ENCODE data around the gene EIPR1.

The EIPR1 gene

DNA sequence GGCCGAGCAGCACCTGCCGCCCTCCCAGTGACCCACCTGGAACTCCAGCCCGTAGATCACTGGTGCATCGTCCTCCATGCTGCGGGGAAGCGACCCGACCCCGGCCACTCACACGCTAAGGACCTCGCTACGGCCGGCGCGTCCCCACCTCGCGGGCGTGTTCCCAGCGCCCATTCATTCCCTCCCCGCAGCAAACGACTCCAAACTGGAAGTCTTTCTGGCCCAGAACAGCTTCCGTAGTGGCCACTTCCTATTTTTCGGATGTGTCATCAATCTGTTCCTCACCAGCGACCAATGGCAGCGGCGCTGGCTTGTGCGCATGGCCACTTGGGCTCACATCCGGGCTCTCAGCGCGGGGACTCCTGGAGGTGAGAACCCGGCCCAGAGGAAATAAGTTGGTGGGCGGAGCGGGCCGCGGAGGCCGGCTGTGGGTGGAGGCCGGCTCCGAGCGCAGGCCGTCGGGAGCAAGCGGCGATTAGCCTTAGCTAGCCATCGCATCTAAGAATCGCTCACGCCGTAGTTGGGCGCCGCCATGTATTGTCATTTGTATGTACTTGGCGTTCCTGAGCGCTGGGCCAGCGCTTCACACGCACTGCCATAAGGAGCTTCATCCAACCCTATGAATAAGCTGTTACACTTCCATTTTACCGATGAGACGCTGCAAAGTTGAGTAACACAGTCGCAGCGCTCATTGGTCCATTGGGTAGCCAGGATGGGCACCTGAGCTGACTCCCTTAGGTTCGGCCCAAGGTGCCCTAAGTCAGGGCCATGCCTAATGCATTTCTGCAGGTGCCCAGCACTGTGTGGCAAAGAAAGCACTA is at the start of gene EIPR1:
TSS of gene EIPR1 (minus strand) at position 207 of the 821 bp plus-strand sequence. CDS start at position 78, 129 bp downstream.
- peak; percentile 98 for DNase-seq

DNA sequence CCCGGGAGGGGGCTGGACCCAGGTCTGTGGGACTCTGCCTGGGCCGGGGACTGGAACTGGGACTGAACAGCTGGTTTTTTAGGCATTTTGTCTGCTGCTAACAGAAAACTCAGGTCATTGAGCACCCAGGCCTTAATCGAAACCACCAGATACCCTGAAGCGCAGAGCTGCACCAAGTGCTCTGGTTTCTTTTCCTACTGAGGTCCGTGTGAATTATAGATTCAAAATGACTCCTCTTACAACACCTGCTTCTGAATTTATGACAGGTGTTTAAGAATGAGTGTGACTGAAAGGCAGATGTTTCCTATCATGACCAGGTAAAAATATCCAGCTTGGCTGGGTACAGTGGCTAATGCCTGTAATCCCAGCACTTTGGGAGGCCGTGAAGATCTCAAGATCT is 49.7 kb upstream of the EIPR1 start:
- no peak for DNase-seq

- no peak for DNase-seq
Observed at GRCh38 chr2:3426615-3427014, 49.0 kb upstream of the EIPR1 start.

DNA sequence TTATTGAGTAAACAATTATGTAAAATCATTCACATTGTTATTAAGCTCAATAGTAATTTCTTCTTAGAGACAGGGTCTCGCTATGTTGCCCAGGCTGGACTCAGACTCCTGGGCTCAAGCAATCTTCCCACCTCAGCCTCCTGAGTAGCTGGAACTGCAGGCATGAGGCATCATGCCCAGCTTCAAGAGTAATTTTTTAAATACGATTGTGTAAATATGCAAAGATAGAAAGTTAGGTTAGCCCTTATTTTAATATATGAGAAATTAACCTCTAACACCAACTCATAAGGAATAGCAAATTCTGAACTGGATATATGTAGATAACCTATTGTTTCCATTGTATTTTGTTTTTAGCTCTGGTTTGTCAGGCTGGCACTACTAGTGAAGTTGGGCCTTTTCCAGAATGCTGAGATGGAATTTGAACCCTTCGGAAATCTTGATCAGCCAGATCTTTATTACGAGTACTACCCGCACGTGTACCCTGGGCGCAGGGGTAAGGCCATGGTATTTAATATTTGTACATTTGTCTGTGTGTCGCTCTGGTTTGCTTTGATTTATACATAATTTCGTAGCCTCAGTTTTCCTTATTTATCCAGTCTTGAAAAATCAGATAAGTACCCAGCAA is 46.7 kb upstream of the EIPR1 start:
- no peak for DNase-seq

GRCh38 chr2:3423492-3424170 is 46.0 kb upstream of the EIPR1 start:
- peak; percentile 52 for DNase-seq

- no peak for DNase-seq
Observed at GRCh38 chr2:3422161-3422779, 44.7 kb upstream of the EIPR1 start.

- DNase-seq: no peak
Observed at GRCh38 chr2:3421580-3421979, 44.0 kb upstream of the EIPR1 start.

- DNase-seq: no peak
Observed at GRCh38 chr2:3420769-3421397, 43.3 kb upstream of the EIPR1 start.

- no peak for DNase-seq
Observed at GRCh38 chr2:3420076-3420768, 42.6 kb upstream of the EIPR1 start.

- no peak for DNase-seq
Observed at GRCh38 chr2:3418766-3419404, 41.3 kb upstream of the EIPR1 start.

- no peak for DNase-seq
Observed at GRCh38 chr2:3414133-3414860, 36.7 kb upstream of the EIPR1 start.

- no peak for DNase-seq
Observed at GRCh38 chr2:3413697-3414096, 36.1 kb upstream of the EIPR1 start.

- DNase-seq: no peak
Observed at GRCh38 chr2:3411103-3411502, 33.5 kb upstream of the EIPR1 start.

- no peak for DNase-seq
Observed at GRCh38 chr2:3409627-3410170, 32.1 kb upstream of the EIPR1 start.

DNA sequence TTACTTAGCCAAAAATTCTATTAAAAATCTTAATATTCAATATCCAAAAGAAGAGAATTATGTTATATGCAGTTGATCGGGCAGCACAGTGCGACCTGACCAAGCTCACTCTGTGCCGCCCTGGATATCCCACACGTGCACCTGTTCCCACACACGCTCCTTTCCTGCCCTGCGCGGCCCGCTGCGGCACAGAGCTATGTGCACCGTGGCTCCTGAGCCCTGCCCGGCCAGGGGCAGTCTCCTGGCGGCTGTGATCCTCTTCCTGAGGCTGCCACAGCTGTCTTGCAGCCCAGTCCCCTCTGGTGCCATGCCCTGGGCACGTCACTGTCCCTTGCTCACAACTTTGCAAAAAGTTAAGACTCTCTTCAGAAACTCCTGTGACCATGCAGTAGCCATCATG is 31.2 kb upstream of the EIPR1 start:
- no peak for DNase-seq

- no peak for DNase-seq
Observed at GRCh38 chr2:3406501-3406900, 28.9 kb upstream of the EIPR1 start.

DNA sequence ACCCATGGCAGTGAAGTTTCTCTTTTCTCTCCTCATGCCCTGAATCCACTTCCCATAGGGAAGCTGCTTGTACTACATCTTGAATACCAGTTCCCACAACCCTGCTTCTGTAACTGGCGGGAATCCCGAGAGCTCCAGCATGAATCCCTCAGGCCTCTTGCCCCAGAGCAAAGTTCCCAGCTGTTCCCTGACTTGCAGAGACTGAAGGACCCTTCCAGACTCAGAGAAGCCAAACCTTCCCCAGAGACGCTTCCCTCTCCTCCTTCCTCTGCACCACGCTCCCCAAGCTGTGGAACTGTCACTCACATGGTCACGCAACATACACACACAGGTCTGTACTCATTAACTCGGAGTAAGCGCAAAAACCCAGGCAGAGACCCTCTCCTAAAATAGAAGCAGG is 28.3 kb upstream of the EIPR1 start:
- no peak for DNase-seq

DNA sequence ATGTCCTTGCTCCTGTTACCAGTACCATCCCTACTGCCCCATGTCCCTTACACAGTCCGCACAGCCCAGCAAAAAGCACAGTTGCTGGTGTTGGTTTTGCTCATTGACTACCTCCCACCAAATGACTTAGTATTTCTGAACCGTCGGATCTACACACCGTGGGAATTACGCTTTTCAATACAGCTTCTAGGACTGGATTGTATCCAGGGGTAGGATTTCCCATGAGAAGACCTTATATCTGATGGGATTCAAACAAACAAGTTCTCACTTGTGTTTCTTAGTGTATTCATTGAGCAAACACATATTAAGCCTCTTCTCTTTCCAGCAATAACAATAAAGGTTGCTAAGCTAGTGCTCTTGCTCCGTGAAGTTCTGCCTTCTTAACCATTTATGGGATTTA is 27.7 kb upstream of the EIPR1 start:
- no peak for DNase-seq

GRCh38 chr2:3404349-3404894 is 26.8 kb upstream of the EIPR1 start:
- DNase-seq: no peak

- DNase-seq: no peak
Observed at GRCh38 chr2:3403587-3404334, 26.1 kb upstream of the EIPR1 start.

All from EL (cell line).